Measurements from ENCODE around the gene CFAP298. TPM values are rescaled to one million over a fixed set of nuclear protein-coding genes. Genes with fewer than 3 reads are reported as not detected.

Gene CFAP298
- total and polyA plus RNA-seq, 2 donors (not counting 1 experiment from before 2014, with no cell fraction given): 22.0 to 29.2 TPM

DNA sequence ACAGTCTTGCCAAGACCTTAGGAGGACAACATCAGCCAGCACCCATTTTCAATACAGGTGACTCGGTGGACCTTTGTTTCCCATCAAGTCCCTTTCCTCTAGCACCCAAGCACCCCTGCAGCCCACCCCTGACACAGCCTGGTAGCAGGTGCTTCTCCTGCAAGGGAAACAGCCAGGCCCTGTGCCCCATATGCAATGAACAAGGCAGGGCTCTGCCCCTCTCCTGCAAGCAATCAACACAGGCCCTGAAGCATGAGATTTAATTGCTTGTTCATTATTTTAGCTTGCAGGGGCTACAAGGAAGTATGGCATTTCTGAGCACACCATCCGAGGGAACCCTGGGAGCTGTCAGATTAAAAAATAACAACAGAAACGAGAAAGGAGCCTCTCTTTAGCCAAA, 62.3 kb downstream of the CFAP298 start:
- CTCF ChIA-PET: no interaction called here
- no peak overlapping the region for H3K27ac ChIP-seq (ENCODE audit: low read length in 2 of 2)
- no peak for ATAC-seq (ENCODE audit: low read depth)
- H3K79me2 ChIP-seq (ENCODE audit: control insufficient read depth, insufficient read depth, low read length): no peaks in the 10 kb centered on the region
- no peak overlapping the region for H3K27ac Mint-ChIP-seq
- no peaks in the 10 kb centered on the region for H3K9me3 Mint-ChIP-seq (ENCODE audit: insufficient read depth)
- H3K4me3 ChIP-seq (ENCODE audit: control extremely low read depth in 1 of 5, extremely low read depth in 1 of 5, insufficient read depth in 1 of 5, low read depth in 2 of 5, low read length in 4 of 5): no peak overlapping the region
- TF ChIP-seq EZH2 (IDR thresholded peaks at IDR 0.05; ENCODE audit: borderline replicate concordance, insufficient read depth, low read depth, low read length, poor library complexity, severe bottlenecking): no peak
- TF ChIP-seq, protein P1, sequence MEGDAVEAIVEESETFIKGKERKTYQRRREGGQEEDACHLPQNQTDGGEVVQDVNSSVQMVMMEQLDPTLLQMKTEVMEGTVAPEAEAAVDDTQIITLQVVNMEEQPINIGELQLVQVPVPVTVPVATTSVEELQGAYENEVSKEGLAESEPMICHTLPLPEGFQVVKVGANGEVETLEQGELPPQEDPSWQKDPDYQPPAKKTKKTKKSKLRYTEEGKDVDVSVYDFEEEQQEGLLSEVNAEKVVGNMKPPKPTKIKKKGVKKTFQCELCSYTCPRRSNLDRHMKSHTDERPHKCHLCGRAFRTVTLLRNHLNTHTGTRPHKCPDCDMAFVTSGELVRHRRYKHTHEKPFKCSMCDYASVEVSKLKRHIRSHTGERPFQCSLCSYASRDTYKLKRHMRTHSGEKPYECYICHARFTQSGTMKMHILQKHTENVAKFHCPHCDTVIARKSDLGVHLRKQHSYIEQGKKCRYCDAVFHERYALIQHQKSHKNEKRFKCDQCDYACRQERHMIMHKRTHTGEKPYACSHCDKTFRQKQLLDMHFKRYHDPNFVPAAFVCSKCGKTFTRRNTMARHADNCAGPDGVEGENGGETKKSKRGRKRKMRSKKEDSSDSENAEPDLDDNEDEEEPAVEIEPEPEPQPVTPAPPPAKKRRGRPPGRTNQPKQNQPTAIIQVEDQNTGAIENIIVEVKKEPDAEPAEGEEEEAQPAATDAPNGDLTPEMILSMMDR (IDR thresholded peaks at IDR 0.05): no peak
- H3K4me3 Mint-ChIP-seq: no peak overlapping the region
- peaks cover 0 to 3% (median 0%) of the 10 kb centered on the region in 4 experiments for H3K27me3 ChIP-seq (replicated peaks in 1 of 4; ENCODE audit: control extremely low read depth in 1 of 4, control insufficient read depth in 3 of 4, insufficient read depth in 4 of 4, low read length in 3 of 4)
- no peak overlapping the region for H3K9ac ChIP-seq (ENCODE audit: low read length)
- POLR2A ChIA-PET: no interaction called here
- H4K20me1 ChIP-seq (ENCODE audit: control insufficient read depth, insufficient read depth, low read length, poor library complexity, severe bottlenecking): no peaks in the 10 kb centered on the region
- H3K4me1 Mint-ChIP-seq: no peaks in the 10 kb centered on the region
- H3K4me1 ChIP-seq (ENCODE audit: control insufficient read depth in 2 of 2, insufficient read depth in 2 of 2, low read length in 2 of 2): no peaks in the 10 kb centered on the region
- H3K27me3 Mint-ChIP-seq: peaks cover 20% of the 10 kb centered on the region
- no peaks in the 10 kb centered on the region for H3K9me3 ChIP-seq (ENCODE audit: control extremely low read depth in 1 of 3, control insufficient read depth in 2 of 3, insufficient read depth in 1 of 3, low read length in 2 of 3)
- H3K36me3 ChIP-seq (replicated peaks in 1 of 2; ENCODE audit: control extremely low read depth in 1 of 2, control insufficient read depth in 1 of 2, extremely low read depth in 1 of 2, insufficient read depth in 2 of 2, low read length in 1 of 2): no peaks in the 10 kb centered on the region
- intact Hi-C loops (cut with micrococcal nuclease): no loop called here
- DNase-seq: no peak
- no peak overlapping the region for H2AFZ ChIP-seq (ENCODE audit: insufficient read depth, low read depth, low read length, poor library complexity, severe bottlenecking)
- 89% methylated on average over 3 of the region's 3 CpGs for WGBS (ENCODE audit: insufficient coverage)
- no peak overlapping the region for H3K4me2 ChIP-seq (replicated peaks; ENCODE audit: low read depth, low read length, poor library complexity, severe bottlenecking)

DNA sequence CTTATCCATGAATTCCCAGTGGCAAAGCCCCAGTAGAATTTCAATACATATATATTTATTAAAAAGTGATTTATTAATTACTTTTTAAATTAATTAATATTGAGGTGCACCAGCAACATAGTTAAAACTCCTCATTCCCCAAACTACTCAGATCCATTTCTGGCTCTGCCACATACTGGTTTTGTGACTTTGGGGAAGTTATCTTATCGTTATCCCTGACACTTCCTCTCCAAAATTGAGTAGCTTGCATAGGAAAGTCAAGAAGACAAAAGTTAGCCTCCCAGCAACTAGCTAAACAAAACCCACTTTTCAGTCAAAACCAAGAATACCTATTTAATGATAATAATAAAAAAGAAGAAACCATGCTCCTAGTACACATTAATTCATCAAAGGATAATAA, 62.7 kb downstream of the CFAP298 start:
- Histone ChIP-seq H3K9ac (ENCODE audit: low read length) (no peak overlapping the region), H3K36me3 (replicated peaks in 1 of 2; ENCODE audit: control extremely low read depth in 1 of 2, control insufficient read depth in 1 of 2, extremely low read depth in 1 of 2, insufficient read depth in 2 of 2, low read length in 1 of 2) (no peaks in the 10 kb centered on the region), H3K4me2 (replicated peaks; ENCODE audit: low read depth, low read length, poor library complexity, severe bottlenecking) (no peak overlapping the region), H3K79me2 (ENCODE audit: control insufficient read depth, insufficient read depth, low read length) (no peaks in the 10 kb centered on the region), H2AFZ (ENCODE audit: insufficient read depth, low read depth, low read length, poor library complexity, severe bottlenecking) (no peak overlapping the region), H3K27ac (ENCODE audit: low read length in 2 of 2) (no peak overlapping the region), H3K4me3 (ENCODE audit: control extremely low read depth in 1 of 5, extremely low read depth in 1 of 5, insufficient read depth in 1 of 5, low read depth in 2 of 5, low read length in 4 of 5) (no peak overlapping the region), H4K20me1 (ENCODE audit: control insufficient read depth, insufficient read depth, low read length, poor library complexity, severe bottlenecking) (no peaks in the 10 kb centered on the region), H3K4me1 (ENCODE audit: control insufficient read depth in 2 of 2, insufficient read depth in 2 of 2, low read length in 2 of 2) (no peaks in the 10 kb centered on the region), H3K27me3 (replicated peaks in 1 of 4; ENCODE audit: control extremely low read depth in 1 of 4, control insufficient read depth in 3 of 4, insufficient read depth in 4 of 4, low read length in 3 of 4) (peaks cover 0 to 3% (median 0%) of the 10 kb centered on the region in 4 experiments), H3K9me3 (ENCODE audit: control extremely low read depth in 1 of 3, control insufficient read depth in 2 of 3, insufficient read depth in 1 of 3, low read length in 2 of 3) (no peaks in the 10 kb centered on the region)
- ChIA-PET POLR2A (no interaction called here), CTCF (no interaction called here)
- TF ChIP-seq, protein P1 (IDR thresholded peaks at IDR 0.05): no peak
- TF ChIP-seq EZH2 (IDR thresholded peaks at IDR 0.05; ENCODE audit: borderline replicate concordance, insufficient read depth, low read depth, low read length, poor library complexity, severe bottlenecking): no peak
- DNase-seq (no peak), ATAC-seq (ENCODE audit: low read depth) (no peak)
- Mint-ChIP-seq H3K4me3 (no peak overlapping the region), H3K4me1 (no peaks in the 10 kb centered on the region), H3K27me3 (peaks cover 16% of the 10 kb centered on the region), H3K9me3 (ENCODE audit: insufficient read depth) (no peaks in the 10 kb centered on the region), H3K27ac (no peak overlapping the region)
- intact Hi-C loops (cut with micrococcal nuclease): no loop called here
- no CpG with 5 or more reads among the region's 1 CpG for WGBS (ENCODE audit: insufficient coverage)

Small RNAs within 50 kb of the gene (small RNA-seq; reads per million reads assigned to genes)
- gene RNA5SP490 (ENCODE audit: insufficient read length, low read depth, low replicate concordance): not detected

Other genes starting within 250 kb of the CFAP298 start
- gene URB1, start 219.4 kb downstream of the CFAP298 start, total RNA-seq: 14.9 and 15.2 TPM in 2 replicates
- 4.7 and 5.9 TPM in 2 replicates for gene URB1, start 219.4 kb downstream of the CFAP298 start, polyA plus RNA-seq
- 1.3 and 1.6 TPM in 2 replicates for gene EVA1C, start 199.7 kb downstream of the CFAP298 start, total RNA-seq
- 0.68 and 0.84 TPM in 2 replicates for gene EVA1C, start 199.7 kb downstream of the CFAP298 start, polyA plus RNA-seq
- 0.39 and 0.51 TPM in 2 replicates for gene TCP10L, start 26.9 kb downstream of the CFAP298 start, total RNA-seq
- 0.29 and 0.39 TPM in 2 replicates for gene TCP10L, start 26.9 kb downstream of the CFAP298 start, polyA plus RNA-seq
- gene SYNJ1, start 115.6 kb upstream of the CFAP298 start, total RNA-seq: 9.2 and 9.4 TPM in 2 replicates
- gene SYNJ1, start 115.6 kb upstream of the CFAP298 start, polyA plus RNA-seq: 2.2 and 2.4 TPM in 2 replicates
- 59.5 and 64.7 TPM in 2 replicates for gene PAXBP1, start 159.4 kb upstream of the CFAP298 start, total RNA-seq
- 16.2 and 26.5 TPM in 2 replicates for gene PAXBP1, start 159.4 kb upstream of the CFAP298 start, polyA plus RNA-seq

Data from B cell (primary cell).